Lower leg skin (tissue), 4 donors: ENCODE results near the gene SPSB1. TPM values are rescaled to one million over a fixed set of nuclear protein-coding genes. Genes with fewer than 3 reads are reported as not detected.

Experiments
- DNase-seq, 2 donors: peaks; one replicate each; pipeline ENCODE4 v3.0.0-alpha.2; 2019; ENCODE audit warnings: low spot score in 2 of 2
- H3K4me3 ChIP-seq: fragments of 200-600 bp; sonication (generic); 2 replicates; pipeline ENCODE4 v1.5.1; 2017; ENCODE audit warnings: mild to moderate bottlenecking, low read depth; ENCODE audit not compliant: poor library complexity, severe bottlenecking
- POLR2A ChIP-seq, 2 donors: fragments of 450-650 bp; IDR thresholded peaks; one replicate each; pipeline ENCODE4 v1.6.1; 2016 to 2017; ENCODE audit warnings: antibody characterized with exemption in 2 of 2, mild to moderate bottlenecking in 1 of 2, moderate library complexity in 1 of 2
- WGBS, 2 donors: methylation state at CpG; one replicate each; pipeline ENCODE4 v1.1.5; 2018; 5-methylcytosine and 5-hydroxymethylcytosine counted together
- intact Hi-C: fragments of 100-400 bp; cut with DNase I; formaldehyde crosslinking; loops from one replicate; pipeline ENCODE4 v1.15.0; 2023; ENCODE audit warnings: low total_unique reads
- total RNA-seq, 4 donors: library from RNA; depleted of rRNA; stranded (reverse); fragments of >200 nt; gene quantifications; one replicate each; pipeline ENCODE4 v1.1.0, GENCODE V29; 2016
- TF ChIP-seq, protein P1 (sequence below), 3 donors: fragments of 450-650 bp; IDR thresholded peaks; one replicate each; pipeline ENCODE4 v1.5.1; 2016; ENCODE audit warnings: antibody characterized with exemption in 3 of 3, mild to moderate bottlenecking in 3 of 3, moderate library complexity in 2 of 3

The SPSB1 gene
- total RNA-seq, 4 donors from 2014 or later, result 25.3 to 75.5 (median 45.3) TPM

DNA sequence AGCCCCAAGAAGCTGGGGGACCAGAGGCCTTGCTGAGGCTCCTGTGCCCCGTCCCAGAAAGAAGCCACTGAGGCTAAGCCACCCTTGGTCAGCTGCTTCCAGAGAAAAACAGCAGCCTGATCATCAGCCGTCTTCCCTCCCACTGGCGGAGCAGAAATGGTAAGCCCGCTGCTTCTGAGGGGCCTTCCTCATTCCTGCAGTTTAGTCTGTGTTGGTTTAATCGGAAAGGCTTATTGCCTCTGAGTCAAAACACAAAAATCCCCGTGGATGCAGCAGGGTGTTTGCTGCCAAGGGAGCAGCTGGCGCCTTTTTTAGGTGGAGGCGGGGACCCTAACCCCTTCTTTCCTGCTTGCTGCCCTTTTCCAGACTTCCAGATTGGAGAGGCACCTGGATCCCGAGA is 33.9 kb downstream of the SPSB1 start:
- no peak for DNase-seq
- intact Hi-C loops, result no loop called here
- no peak overlapping the region for H3K4me3 ChIP-seq
- TF ChIP-seq POLR2A (IDR thresholded peaks at IDR 0.05), result no peak
- TF ChIP-seq, protein P1, sequence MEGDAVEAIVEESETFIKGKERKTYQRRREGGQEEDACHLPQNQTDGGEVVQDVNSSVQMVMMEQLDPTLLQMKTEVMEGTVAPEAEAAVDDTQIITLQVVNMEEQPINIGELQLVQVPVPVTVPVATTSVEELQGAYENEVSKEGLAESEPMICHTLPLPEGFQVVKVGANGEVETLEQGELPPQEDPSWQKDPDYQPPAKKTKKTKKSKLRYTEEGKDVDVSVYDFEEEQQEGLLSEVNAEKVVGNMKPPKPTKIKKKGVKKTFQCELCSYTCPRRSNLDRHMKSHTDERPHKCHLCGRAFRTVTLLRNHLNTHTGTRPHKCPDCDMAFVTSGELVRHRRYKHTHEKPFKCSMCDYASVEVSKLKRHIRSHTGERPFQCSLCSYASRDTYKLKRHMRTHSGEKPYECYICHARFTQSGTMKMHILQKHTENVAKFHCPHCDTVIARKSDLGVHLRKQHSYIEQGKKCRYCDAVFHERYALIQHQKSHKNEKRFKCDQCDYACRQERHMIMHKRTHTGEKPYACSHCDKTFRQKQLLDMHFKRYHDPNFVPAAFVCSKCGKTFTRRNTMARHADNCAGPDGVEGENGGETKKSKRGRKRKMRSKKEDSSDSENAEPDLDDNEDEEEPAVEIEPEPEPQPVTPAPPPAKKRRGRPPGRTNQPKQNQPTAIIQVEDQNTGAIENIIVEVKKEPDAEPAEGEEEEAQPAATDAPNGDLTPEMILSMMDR (IDR thresholded peaks at IDR 0.05), result no peak
- WGBS, 2 donors, result 56 to 57% methylated on average over 9 of the region's 9 CpGs

GRCh38 chr1:9328201-9328600 is 35.5 kb downstream of the SPSB1 start:
- no peak for DNase-seq
- intact Hi-C loops, result no loop called here
- no peak for TF ChIP-seq POLR2A (IDR thresholded peaks at IDR 0.05)
- TF ChIP-seq, protein P1 (IDR thresholded peaks at IDR 0.05), result no peak
- H3K4me3 ChIP-seq, result no peak overlapping the region
- WGBS, 2 donors, result 86 to 89% methylated on average over 9 of the region's 9 CpGs

DNA sequence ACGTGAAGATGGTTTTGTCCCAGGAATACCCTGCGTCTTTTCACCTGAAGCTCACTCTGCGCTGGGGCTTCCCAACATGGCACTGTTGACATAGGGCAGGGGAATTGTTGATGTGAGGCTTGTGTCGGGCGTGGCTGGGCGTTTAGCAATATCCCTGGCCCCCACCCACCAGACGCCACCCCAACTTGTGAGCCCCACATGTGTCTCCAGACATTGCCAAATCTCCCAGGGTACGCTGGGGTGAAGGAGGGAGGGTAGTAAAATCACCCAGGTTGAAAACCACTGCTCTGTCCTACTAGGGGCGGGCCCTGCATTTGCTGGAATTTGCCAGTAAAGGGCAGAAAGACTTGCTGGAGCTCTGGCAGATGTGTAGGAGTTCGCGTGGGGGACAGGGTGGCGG is 36.0 kb downstream of the SPSB1 start:
- no peak overlapping the region for H3K4me3 ChIP-seq
- 61 to 72% methylated on average over 12 of the region's 12 CpGs for WGBS, 2 donors
- TF ChIP-seq, protein P1 (IDR thresholded peaks at IDR 0.05), result no peak
- TF ChIP-seq POLR2A (IDR thresholded peaks at IDR 0.05), result no peak
- intact Hi-C loops, result no loop called here
- DNase-seq, result no peak

DNA sequence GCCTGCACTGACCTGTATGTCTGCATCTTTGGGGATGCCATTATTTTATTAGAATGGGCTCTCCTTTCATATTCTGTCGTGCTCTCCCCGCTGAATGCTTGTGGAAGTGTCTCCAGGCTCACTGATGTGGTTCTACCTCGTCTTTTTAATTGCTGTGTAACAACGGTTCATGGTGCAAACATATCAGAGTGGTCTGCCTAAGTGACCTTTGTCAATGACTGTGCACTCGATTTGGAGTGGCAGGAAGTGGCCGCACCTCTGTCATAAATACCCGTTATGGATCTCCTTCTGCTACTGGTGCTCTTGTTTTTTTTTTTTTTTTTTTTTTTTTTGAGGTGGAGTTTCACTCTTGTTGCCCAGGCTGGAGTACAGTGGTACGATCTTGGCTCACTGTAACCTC is 38.3 kb downstream of the SPSB1 start:
- intact Hi-C loops, result no loop called here
- DNase-seq, result no peak
- H3K4me3 ChIP-seq, result no peak overlapping the region
- WGBS, 2 donors, result 90 to 91% methylated on average over 8 of the region's 8 CpGs
- no peak for TF ChIP-seq POLR2A (IDR thresholded peaks at IDR 0.05)
- TF ChIP-seq, protein P1 (IDR thresholded peaks at IDR 0.05), result no peak

GRCh38 chr1:9331558-9332346 is 39.1 kb downstream of the SPSB1 start:
- TF ChIP-seq, protein P1 (IDR thresholded peaks at IDR 0.05), result no peak
- WGBS, 2 donors, result 74 to 82% methylated on average over 13 of the region's 13 CpGs
- H3K4me3 ChIP-seq, result no peak overlapping the region
- DNase-seq, result no peak
- intact Hi-C loops, result no loop called here
